NCI-H128 (cell line): Measurements from ENCODE around the gene DYNC1I1.

ENCODE experiments used
- DNase-seq: peaks from one replicate; lab custom pipeline; 2025; ENCODE audit not compliant: unreplicated experiment; lab: John Stamatoyannopoulos, UW

DYNC1I1 gene

DNA sequence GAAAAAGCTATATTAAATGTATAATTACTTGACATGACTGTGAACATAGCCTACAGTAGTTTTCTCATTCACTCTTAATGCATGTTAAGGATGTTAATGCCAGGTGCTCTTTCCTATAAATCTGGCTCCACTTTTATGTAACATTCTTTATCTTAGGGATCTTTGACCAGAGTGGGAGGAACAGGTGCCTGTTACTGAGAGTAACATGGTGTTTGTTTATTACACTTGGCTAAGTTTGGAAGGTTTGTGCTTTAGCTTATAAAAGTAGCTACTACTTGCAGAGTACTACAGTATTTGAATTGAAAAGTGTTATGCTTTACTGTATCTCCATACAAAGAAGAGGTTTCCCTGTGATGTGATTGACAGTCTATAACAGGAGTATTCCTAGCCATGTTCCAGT, 183.4 kb downstream of the DYNC1I1 start:
- DNase-seq = no peak

DNA sequence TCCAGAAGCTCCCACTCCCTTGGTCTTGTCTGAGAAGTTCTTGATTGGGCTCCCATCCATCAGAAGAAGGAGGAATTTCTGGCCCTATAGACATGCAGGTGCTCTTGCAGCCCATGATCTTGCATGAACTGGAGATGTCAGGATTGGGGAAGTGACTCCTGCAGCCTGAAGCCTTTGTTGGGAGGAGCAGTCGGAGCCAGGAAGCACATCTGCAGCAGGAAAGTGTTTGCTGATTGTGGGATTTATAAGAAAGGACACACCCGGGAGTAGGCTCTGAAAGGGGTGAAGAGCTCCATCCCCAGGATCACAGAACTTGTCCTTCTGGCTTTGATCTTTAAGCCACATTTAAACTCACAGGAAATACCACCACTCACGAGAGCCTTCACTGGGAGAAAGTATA, 185.2 kb downstream of the DYNC1I1 start:
- no peak for DNase-seq

DNA sequence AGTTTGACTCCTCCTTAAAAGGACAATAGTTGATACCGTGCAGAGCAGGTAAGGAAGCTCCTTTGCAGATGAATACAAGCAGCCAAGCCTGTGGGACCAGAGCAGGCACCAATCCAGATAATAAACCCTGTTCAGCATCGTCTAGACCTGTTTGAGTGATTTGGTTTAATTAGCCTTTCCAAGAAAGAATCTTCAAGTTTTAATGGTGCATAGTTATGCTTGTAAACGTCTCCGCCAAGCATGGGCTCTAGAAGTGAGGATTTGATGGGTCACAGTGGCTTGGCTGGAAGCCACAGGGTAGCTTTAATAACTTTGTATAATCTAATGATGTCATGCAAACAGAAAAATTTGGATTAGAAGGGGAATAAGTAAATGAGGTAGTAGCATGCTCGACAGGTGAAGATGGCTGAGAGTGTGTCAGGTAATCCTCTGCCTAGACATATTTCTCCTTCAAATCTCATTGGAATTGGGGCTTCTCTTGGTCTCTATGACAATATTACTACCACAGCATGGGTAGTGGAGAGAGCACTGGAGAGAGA, 188.4 kb downstream of the DYNC1I1 start:
- no peak for DNase-seq

DNA sequence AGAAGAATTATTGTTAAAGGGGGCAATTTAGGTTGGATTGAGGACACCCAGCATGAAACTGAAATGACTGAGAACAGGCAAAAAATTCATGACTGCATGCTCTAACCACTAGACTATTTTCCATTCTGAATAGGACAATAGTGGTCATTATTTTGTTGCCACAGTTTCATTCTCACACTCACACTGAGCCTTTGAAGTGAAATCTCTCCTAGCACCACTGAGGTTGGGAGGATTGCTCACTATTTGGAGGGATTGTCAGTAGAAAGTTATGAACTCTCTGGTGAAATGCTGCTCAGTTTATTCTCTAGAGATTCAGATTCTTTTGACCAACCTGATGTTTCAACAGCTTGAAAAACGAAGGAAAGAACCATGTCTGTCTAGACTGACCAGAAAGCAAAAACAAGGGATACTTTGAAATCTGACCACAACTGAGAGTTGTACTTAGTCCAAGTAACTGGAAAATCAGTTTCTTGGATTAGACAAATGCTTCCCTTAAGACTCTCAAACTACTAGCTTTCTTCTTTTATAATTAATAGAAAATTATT, 191.2 kb downstream of the DYNC1I1 start:
- DNase-seq = no peak

DNA sequence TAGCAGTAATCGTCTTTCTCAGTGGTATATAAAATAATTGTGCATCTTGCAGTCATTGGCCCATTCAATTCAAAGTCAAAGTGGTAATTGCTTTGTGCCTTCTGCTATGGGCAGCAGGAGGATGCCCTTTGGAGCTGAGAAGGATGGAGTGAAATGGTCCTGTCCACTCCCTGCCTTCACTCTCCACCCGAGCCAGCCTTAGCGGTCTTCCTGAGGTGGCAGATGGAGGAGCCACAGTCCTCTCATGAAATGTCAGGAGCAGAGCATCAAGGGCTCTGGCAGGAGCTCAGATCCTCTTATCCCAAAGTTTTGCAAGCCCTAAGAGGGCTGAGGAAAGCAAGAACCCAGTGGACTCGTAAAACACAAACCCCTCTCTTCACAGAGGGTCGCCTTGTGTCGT, 199.4 kb downstream of the DYNC1I1 start:
- no peak for DNase-seq

DNA sequence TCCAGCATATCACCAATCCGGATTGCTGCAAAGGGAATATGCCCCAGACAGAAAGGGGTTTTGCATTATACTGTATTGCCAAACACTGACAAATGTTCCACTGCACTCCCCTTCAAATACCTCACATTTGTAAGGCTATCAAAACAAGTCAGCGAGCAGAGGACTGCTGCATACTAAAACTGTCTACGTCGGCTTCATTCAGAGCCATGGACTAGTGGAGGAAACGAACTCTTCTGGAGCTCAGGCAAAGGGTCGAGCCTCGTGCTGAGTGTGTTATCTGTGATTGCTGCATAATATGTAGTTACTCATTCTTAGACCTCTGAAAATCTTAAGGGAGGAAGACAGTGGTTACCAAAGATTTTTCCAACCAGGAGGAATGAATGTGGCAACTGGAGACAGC, 200.2 kb downstream of the DYNC1I1 start:
- DNase-seq = no peak

DNA sequence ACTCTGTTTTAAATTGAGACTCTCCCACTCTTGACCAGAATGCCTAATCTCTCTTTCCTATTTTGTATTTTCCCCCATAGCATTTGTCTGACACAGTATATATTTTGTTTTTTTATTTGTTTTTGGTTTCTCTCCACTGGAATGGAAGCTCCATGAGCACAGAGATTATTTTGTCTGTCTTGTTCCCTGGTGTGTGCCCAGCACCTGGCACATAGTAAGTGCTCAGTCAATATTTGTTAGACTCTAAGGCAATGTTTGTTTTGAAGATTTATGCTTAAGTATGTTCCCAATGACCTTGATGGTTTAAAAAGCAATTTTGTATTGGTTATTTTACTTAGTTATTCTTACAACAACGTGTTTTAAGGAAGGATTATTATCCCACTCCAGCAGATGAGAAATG, 201.8 kb downstream of the DYNC1I1 start:
- no peak for DNase-seq

DNA sequence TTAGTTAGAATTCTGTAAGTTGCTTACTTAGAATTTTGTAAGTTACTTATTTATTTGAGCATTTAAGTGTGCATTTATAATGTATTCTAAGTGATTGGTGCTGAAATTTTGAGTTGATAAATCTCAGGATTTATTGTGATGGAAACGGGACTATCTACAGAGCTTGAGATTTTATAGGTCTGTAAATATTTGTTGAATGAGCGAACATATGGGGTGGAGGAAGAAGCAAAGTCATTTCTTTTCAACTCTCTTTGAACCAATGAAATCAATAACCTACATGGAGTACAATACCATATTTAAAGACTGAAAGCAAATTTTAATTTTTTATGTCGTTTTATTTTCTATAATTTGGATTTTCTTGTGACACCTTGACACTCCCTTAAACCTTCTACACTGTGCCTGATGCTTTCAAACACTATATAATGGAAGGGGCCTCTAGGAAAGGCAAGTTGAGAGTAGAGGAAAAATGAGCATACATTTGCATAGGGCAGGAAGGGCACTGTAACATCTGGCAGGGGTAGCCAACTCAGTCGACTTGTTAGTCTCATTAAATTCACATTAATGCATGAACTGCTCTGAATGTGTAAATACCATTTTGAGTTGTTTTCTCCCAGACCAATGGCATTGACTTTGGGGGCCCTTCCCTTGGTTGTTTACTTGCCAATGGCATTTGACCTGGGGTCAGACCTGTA, 204.2 kb downstream of the DYNC1I1 start:
- DNase-seq = no peak

DNA sequence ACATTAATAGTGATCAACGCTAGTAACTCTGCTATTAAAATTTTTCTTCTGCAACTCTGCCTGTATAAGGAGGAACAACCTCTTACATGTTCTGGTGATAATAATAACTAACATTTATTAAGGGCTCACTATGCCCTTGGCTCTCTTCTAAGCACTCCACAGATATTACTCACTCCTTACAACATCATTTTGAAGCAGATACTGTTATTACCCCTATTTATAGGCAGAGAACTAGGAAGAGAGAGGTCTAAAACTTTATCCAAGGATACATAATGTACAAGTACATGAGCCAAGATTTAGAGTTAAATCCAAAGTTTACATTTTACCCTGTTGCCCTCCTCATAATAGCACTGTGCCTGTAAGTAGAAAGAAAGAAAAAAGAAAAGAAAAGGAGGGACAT, 205.6 kb downstream of the DYNC1I1 start:
- DNase-seq = no peak

DNA sequence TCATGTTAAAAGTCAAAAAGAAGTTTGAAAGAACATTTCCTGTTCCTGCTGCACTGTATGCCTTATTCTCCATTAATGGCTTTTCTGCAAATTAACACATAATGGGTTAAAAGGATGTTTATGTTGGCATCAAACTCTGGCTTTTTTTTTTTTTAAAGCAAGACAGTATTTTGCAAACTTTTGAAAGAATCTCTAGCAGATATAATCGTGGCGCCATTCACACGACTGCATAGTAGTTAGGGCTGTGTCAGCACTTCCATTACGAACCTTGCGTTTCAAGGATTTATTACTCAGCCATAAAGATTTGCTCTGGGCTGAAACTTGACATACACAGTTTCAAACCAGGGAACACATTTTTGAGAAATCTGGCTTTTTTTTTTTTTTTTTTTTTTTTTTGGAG, 207.8 kb downstream of the DYNC1I1 start:
- no peak for DNase-seq

DNA sequence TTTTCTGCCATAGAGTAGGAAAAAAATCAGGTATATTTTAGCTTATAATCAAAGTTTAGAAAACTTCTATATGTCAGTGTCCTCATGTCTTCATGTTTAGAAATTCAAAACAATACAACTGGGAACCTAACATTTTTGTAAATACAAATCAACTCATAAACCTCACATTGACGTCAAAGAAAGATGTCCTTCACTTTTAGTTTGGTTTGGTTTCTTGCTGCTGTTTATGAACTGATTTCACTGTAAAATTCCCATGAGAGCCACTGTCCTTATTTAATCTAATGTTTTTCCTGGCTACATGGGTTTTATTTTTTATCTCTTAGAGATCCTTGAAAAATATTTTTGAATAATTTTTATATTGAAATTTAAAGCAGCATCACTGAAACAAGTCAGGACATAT, 208.4 kb downstream of the DYNC1I1 start:
- no peak for DNase-seq

DNA sequence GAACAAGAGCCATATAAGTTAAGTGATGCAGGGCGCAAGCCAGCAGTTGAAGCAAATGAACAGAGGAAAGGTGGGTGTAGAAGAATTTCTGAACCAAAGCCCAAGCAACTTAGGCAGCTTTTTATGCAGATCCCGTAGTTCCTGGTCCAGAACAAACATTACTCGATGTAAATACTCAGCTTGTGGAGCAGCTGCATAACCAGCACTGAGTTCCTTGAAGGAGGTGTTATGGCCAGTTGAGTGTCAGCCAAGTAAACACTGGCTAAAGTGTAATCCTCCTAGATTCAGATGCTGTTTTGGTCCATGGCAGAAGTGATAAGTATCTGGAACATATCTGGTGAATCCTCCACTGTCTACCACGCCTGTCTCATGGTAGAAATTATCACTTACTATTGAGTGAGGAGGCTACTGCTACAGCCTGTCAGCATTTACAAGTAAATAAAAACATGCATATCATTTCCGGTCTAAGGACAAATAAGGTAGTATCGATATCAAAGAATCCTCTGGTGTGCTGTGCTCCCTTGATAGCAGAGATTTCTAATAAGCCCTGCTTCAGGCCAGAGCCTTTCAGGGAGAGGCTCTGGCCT, 213.9 kb downstream of the DYNC1I1 start:
- no peak for DNase-seq

DNA sequence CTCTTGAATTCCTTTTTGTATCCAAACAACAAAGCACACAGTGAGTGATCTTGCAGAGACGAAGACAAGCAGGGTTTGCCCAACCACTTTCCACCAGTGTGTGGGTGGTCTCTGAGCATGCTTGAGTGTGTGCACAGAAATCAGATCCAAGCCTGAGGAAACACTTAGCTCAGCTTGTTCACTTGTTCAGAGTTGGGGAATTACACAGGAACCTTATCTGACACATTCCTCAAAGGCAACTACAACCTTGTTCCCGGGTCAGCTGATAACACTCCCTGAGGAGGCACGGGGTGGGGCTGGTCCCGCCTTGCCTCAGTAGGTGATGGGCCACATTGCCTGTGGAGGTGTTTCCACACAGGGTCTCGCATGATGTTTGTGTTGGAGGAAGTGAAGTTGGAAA, 216.9 kb downstream of the DYNC1I1 start:
- no peak for DNase-seq

DNA sequence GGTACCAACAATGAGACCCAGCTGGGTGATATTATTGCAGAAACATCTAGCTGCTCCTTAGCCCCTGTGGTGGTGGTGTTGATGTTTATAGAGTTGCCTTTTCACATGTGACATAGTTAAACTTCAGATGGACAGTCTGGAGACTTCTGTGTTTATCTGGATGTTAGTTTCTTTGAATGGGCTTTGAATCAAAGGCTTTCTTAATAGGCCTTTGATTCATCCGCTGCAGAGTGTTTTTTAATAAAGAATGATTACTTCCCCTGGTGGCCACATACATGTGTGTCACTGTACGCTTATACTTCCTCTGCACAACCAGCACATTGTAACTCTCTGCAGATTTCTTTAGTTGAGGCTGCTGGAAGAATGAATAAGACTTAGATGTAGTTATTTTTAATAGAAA, 221.0 kb downstream of the DYNC1I1 start:
- DNase-seq = no peak

DNA sequence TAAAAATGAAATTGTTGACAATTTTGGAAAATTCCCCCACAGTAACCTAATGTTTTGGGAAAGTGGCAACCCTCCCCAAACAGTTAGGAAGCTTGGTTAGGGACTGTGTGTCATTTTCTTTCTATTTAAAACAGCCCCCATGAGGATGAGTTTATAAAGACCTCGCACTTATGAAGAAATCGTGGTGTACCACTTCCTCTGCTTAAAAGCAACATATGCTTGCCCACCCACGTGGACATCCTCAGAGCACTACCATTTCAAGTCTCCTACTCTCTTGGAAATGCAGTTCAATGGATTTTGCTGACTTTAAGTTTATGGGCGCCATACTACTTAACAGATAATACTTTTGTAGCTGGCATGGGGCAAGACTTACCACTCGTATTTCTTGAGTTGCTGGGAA, 223.8 kb downstream of the DYNC1I1 start:
- no peak for DNase-seq

DNA sequence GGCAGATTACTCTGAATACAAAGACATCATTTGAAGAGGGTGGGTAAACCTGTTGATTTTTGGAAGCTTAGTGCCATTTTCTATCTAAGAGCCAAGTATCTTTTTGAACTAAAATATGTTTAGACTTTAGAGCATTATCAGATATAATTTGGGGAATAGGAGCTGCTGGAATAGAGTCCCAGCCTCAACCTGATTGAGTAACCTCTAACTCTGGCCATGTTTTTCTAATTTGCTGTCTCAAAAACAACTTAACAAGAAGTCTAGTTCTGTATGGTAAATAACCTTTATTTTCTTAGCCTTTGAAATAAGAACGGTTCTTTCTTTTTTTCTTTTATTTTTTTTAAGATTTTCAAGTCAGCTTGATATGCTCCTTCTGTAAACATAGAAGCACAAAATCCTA, 224.5 kb downstream of the DYNC1I1 start:
- DNase-seq = no peak

DNA sequence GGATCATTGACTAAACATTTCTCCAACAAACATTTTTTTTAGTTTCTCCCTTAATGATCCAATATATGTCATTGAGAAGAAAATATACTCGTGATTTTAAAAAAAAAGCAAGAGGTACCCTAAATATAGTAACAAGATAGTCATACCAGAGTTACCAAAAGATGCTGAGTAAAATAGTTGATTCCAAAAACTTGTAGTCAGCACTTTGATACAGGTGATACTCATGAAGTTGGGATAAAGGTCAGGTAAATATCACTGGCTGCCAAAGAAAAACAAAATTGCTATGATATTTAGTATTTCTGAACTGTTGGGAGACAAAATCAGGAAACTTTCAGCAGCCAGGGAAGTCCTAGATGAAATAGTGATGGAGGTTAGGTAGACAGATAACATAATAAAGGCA, 225.3 kb downstream of the DYNC1I1 start:
- DNase-seq = no peak

DNA sequence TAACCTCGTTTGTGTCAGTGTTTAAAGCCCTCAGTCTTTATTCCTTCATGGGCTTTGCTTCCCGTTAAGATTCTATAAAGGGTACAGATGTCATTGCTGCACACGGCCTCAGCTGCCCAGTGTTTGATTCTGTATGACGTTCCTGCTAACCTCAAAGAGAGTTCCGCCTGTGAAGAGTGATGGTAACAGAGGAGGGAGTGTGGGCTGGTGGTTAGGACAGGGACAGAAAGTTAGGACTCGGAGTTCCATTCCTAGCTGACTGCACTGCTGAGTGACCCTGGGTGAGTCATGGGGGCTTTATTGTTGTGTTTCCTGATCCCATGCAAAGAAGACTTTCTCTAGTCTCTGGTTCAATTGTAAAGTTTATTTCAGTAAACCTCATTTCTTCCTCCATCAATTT, 227.1 kb downstream of the DYNC1I1 start:
- DNase-seq = no peak

DNA sequence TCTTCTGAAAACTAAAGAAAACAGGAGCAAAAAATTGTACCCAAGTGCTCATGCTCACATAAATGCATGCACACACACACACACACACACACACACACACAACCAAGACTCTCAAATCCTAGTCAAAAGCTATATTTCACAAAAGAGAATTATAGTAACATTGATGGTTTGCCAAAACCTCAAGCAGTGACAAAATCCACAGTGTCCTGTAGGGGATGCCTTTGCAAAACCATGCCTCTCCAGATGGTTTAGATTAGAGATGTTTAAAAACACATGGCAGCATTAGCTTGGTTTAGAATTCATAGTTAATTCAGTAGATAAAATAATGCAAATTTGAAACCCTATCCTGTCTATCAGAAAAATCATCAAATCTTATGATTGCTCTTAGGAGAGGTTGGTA, 232.2 kb downstream of the DYNC1I1 start:
- DNase-seq = no peak

DNA sequence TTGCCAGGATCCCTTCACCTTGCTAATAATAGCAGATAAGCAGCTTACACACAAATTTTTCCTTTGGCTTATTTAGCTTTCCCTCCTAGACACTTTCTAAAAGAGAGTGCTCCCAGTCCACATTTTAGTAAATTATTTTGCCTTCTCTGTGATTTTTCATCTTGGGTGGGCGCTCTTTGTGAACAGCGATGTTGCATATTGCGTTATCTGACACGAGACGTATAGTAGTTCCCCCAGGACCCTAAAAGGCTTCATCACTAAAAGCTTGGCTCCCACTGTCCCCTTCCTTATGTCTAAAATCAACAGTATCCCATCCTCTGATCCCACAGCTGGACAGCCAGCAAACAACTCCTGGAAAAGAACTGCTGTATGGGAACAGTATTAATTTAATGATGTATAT, 232.9 kb downstream of the DYNC1I1 start:
- DNase-seq = no peak

DNA sequence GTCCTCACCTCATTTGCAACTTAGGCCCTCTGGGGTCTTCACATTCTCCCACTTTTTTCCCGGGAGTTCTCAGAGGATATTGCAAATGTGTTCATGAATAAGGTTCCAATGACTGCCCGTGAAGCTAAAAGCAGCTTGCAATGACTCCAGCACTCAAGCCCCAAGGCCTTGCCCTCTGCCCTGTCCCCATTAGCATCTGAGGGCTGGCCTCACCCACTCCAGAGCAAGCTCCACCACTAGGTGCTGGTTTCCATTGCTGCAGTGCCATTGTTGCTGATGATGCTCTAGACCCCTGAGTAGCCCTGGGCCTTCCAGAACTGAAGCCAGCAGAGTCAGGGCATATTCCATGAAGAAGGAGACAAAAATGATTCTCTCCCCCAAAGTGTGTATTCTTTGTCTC, 236.8 kb downstream of the DYNC1I1 start:
- DNase-seq = no peak

DNA sequence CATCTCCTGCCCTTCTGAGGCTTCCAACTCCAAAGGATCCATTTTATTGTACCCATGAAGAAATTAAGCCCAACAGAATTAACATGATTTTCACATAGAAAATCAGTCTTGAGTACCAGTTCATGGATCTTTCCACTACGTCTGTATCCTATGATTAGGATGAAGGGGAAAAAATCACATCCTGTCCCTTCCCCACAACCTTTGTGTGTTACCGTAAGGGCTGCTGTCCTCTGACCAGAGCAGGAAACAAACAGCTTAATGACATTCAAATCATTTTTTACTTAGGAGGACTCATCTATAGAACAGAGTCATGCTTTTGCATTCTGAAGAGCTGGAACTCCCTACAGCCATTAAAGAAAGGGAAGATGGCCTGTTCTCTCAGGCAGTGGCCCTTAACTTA, 241.5 kb downstream of the DYNC1I1 start:
- DNase-seq = no peak

DNA sequence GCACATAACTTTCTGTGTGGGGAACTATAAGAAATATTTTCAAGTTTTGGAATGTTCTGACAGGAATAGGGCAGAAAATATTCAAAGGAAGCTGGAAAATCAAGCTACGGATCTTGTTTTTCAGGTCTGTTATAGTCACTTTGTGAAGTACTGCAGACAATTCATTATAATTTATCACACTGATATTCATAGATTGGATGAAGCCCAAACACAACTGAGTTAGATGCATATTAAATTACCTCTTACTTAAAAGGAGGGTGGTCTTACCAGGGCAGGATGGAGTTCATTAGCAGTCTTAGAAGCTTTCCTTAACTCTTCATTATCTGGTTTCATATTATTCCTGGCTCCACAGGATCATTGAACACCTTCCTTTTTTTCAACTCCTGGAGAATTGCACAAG, 242.3 kb downstream of the DYNC1I1 start:
- DNase-seq = no peak
